Right cardiac atrium (tissue), 5 donors: ENCODE results near the gene TBXAS1. TPM values are rescaled to one million over a fixed set of nuclear protein-coding genes. Genes with fewer than 3 reads are reported as not detected.

Experiments used
- ATAC-seq, 2 donors: fragments of 200-7000 bp; cut with Tn5 transposase; one replicate each; pipeline versions ENCODE4 v1.8.0 to v1.9.1; 2020; ENCODE audit warnings: moderate library complexity in 2 of 2, mild to moderate bottlenecking in 1 of 2
- DNase-seq, 3 donors: peaks; one replicate each; pipeline ENCODE4 v3.0.0-alpha.2; 2020
- H3K27ac ChIP-seq: one replicate; pipeline ENCODE4 v1.5.1; 2013; ENCODE audit warnings: mild to moderate bottlenecking, low read length, control low read depth, moderate library complexity
- H3K27me3 ChIP-seq: one replicate; pipeline ENCODE4 v1.6.1; 2013; ENCODE audit not compliant: control insufficient read depth, insufficient read depth
- H3K4me1 ChIP-seq: one replicate; pipeline ENCODE4 v1.6.1; 2013; ENCODE audit warnings: low read length; ENCODE audit not compliant: control insufficient read depth, insufficient read depth
- H3K4me3 ChIP-seq: one replicate; pipeline ENCODE4 v1.5.1; 2013; ENCODE audit warnings: low read length, control low read depth
- H3K9me3 ChIP-seq: one replicate; pipeline ENCODE4 v1.6.1; 2013; ENCODE audit warnings: low read length; ENCODE audit not compliant: control insufficient read depth
- WGBS: extraction: QIAGEN DNeasy Blood & Tissue Kit; methylation state at CpG from one replicate; pipeline ENCODE4 v1.1.7; 2013; 5-methylcytosine and 5-hydroxymethylcytosine counted together
- intact Hi-C, 4 donors: fragments of 100-400 bp; cut with DNase I; formaldehyde crosslinking; loops; one replicate each; pipeline versions ENCODE4 v1.11.0 to v1.14.0; 2022 to 2023
- polyA plus RNA-seq: library from polyadenylated mRNA; stranded (reverse); fragments of 200-250 nt; gene quantifications from one replicate; pipeline ENCODE4 v1.2.3, GENCODE V29; 2013
- total RNA-seq, 4 donors: library from RNA; stranded (reverse); fragmentation: NEBNext Ultra II Directional; extraction: Animal tissue kit (Norgen Biotek cat#: 25700); gene quantifications; one replicate each; pipeline ENCODE4 v1.2.1, GENCODE V29; 2021
- donor health status: healthy with polysubstance abuse.
- donor health status: DM: no; HTN: yes; CAD: no.
- donor health status: DM: no; HTN: no; CAD: no.
- donor health status: DM: no; HTN: yes; CAD: no; lungs with severe emphysema.
- donor health status: DM: yes; HTN: yes; CAD: no.

Gene TBXAS1
- total and polyA plus RNA-seq, 5 donors = 3.1 to 9.1 (median 6.8) TPM

DNA sequence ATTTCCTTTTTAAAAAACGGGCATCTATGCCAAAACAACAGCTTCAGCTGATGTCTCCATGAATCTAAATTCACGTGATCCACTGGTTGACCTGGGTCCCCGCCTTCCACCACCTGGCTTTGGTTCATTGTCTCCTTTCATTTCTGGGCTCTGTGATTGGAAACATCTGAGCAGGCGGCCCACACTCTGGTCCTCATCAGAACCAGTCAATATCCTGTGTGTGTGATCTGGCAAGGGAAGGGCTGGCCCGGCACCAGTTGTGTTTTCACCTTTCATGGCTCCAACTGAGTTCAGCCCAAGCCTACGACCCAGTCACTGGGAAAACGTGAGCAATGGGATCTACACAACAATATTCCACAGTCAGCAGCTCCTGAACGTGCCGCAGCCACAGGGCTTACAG, 187.5 kb downstream of the TBXAS1 start:
- Histone ChIP-seq H3K4me3 (no peak overlapping the region), H3K9me3 (no peaks in the 10 kb centered on the region), H3K27me3 (no peaks in the 10 kb centered on the region), H3K27ac (no peak overlapping the region), H3K4me1 (no peaks in the 10 kb centered on the region)
- 89% methylated on average over 9 of the region's 9 CpGs for WGBS
- intact Hi-C loops = no loop called here
- DNase-seq (no peak), ATAC-seq (no peak)

DNA sequence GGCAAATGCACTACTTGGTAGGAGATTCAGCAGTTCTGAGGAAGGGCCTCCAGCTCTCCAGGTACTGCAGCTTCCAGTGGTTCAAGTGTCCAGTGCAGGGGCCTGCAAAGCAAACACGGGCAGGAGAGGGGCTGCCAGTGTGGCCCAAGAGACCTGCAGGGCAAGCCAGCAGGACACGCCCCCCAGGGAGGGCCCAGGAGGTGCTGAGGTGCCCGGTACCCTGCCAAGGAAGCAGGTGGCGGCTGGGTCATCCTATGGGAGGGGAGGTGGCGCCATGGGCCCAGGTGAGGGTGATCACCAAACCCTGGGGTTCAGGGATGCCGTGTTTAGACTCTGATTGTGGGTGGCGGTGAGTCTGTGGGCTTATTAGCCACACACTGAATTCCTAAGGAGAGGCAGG, 188.0 kb downstream of the TBXAS1 start:
- DNase-seq (no peak), ATAC-seq (no peak)
- H3K27ac ChIP-seq = no peak overlapping the region
- no peaks in the 10 kb centered on the region for H3K9me3 ChIP-seq
- H3K4me1 ChIP-seq = no peaks in the 10 kb centered on the region
- 85% methylated on average over 7 of the region's 7 CpGs for WGBS
- H3K4me3 ChIP-seq = no peak overlapping the region
- intact Hi-C loops = no loop called here
- no peaks in the 10 kb centered on the region for H3K27me3 ChIP-seq

DNA sequence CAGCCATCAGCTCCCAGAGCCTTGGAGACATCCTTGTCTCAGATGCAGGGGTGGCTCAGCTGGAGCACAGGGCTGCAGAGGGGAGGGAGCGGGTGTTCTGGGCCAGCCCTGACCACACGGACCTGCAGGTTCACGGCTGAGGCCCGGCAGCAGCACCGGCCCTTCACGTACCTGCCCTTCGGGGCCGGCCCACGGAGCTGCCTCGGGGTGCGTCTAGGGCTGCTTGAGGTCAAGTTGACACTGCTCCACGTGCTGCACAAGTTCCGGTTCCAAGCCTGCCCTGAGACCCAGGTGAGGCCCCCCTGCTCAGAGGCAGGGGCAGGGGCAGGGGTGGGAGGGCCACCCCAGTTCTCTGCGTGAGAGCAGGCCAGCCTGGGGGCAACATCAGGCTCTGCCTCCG, 188.5 kb downstream of the TBXAS1 start:
- Histone ChIP-seq H3K4me3 (no peak overlapping the region), H3K27ac (no peak overlapping the region), H3K4me1 (no peaks in the 10 kb centered on the region), H3K27me3 (no peaks in the 10 kb centered on the region), H3K9me3 (no peaks in the 10 kb centered on the region)
- ATAC-seq (no peak), DNase-seq (no peak)
- intact Hi-C loops = no loop called here
- WGBS = 83% methylated on average over 15 of the region's 15 CpGs

DNA sequence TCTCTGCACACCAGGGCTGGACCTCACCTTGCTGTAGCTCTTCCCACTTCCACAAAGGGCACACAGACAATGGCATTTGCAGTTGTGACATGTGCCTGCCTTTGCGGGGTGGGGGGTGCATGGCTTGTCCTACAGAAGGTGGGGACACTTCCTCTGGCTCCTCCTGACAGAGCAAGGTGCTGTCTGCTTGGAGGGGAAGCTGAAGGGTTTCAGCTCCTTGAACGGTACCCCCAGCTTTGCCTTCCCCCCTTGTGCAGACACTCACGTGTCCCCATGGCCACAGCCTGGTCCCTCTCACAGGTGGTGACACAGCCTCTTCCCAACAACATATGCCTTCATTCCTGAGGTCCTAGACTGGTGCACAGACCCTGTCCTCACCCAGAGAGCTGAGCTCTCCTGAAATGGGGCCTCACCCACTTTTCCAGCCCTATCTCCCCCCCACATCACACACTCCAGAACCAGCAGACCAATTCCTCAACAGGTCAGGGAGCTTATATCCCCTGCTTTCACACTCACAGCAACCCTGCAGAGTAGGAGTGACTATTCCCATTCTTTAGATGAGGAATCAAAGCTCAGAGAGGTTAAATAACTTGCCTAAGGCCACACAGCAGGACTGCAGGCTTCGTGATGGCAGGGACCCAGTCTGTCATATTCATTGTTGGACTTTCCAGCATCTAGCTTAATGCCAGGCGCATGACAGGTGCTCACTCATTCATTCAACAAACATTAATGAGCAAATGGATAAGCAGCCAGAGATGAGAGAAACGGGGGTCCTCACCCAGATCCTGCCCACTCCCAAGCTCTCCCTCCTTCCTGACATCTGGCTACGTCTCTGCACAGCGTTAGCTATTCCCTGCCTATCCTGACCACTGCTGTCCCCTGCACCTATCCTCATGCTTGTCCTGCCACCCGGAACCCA, 189.3 kb downstream of the TBXAS1 start:
- Histone ChIP-seq H3K4me3 (no peak overlapping the region), H3K9me3 (no peaks in the 10 kb centered on the region), H3K27ac (no peak overlapping the region), H3K27me3 (no peaks in the 10 kb centered on the region), H3K4me1 (no peaks in the 10 kb centered on the region)
- intact Hi-C loops = no loop called here
- DNase-seq = no peak
- 77% methylated on average over 9 of the region's 9 CpGs for WGBS
- no peak for ATAC-seq

DNA sequence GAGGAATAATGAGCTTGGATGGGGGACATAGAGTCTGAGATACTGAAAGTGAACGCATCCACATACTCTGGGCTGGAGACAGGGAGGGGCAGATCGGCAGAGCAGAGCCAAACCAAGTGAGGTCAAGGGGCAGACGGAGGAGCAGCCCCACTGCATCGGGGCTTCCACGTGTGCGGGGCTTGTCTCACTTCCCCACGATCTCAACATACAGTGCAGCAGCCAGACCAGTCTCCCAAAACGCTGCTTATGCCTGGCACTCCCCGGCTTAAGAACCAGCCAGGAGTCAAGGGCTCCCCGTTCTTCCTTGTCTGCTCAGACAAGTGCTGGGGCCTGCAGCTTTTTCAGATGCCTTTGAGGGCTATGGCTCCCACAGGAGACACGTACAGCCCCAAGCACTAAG, 190.1 kb downstream of the TBXAS1 start:
- WGBS = 50% methylated on average over 11 of the region's 11 CpGs
- no peaks in the 10 kb centered on the region for H3K4me1 ChIP-seq
- H3K9me3 ChIP-seq = no peaks in the 10 kb centered on the region
- intact Hi-C loops = no loop called here
- no peak overlapping the region for H3K4me3 ChIP-seq
- no peak for DNase-seq
- H3K27me3 ChIP-seq = no peaks in the 10 kb centered on the region
- H3K27ac ChIP-seq = no peak overlapping the region
- no peak for ATAC-seq

DNA sequence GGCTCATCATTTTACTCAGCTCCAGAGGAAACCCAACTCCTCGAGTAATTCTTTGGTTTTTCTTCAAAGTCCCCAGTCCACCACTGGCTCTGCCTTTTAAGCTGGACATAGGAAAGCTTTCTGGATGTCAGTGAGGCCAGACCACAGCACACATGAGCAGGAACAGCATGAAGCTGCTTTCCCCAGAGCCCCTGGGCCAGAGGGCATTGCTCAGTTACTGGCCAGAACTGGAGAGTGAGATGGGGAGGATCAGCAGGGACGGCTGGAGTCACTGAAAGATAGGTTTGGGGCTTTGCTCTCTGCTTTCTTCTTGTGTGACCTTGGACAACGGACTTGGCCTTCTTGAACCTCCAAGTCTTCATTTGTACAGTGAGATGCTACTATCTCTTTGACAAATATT, 190.5 kb downstream of the TBXAS1 start:
- H3K4me3 ChIP-seq = no peak overlapping the region
- no peaks in the 10 kb centered on the region for H3K27me3 ChIP-seq
- WGBS = 79% methylated on average over 3 of the region's 3 CpGs
- no peaks in the 10 kb centered on the region for H3K4me1 ChIP-seq
- no peak for ATAC-seq
- intact Hi-C loops = no loop called here
- no peak for DNase-seq
- no peak overlapping the region for H3K27ac ChIP-seq
- no peaks in the 10 kb centered on the region for H3K9me3 ChIP-seq

DNA sequence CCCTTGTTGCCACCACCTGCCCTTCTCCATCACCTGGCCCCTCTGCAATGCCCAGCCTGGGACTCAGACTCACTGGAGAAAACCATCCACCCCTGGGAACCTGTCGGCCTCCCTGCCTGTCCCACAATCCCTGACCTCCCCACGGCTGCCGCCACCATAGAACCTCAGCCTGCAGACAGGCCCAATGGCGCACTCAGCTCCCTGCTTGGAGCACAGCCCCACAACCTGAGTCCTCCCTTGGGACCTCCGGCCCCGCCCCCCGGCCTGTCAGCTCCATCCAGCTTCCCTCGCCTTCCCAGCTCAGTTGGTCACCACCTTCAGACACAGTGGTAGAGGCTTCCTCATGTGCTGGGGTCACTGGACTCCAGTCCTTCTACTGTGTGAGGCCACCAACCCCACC, 192.5 kb downstream of the TBXAS1 start:
- 97% methylated on average over 8 of the region's 8 CpGs for WGBS
- Histone ChIP-seq H3K27me3 (no peaks in the 10 kb centered on the region), H3K27ac (no peak overlapping the region), H3K4me3 (no peak overlapping the region), H3K4me1 (no peaks in the 10 kb centered on the region), H3K9me3 (no peaks in the 10 kb centered on the region)
- intact Hi-C loops = no loop called here
- ATAC-seq = peak in 1 of 2 donors; percentile 23
- DNase-seq = no peak

DNA sequence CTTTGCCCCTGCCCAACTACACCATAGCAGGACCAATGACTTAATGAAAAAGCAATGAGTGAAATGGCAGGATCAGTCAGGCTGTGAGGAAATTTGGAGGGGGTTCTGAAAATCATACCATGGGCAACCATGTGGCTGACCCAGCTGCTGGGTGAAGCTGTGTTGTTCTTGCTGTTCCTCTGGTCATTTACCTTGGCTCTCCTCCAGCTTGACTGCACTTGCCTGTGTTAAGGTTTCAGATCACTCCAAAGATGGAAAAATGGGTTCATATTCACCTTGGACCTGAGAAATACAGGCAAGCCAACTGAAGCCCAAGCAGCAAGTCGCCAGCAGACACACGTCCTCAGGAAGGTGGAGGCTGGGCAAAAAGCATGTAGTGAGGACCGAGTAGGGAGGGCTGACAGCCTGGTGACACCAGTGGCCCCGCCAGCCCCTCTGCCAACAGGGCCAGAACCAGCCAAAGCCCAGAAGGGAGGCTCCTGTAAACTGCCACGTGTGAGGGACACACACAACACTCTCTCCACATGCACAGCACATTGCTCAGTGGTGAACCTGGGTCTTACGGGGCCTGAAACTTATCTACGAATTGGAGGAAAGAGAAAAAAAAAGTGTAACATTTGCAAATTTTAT, 193.6 kb downstream of the TBXAS1 start:
- intact Hi-C loops = no loop called here
- DNase-seq = no peak
- ATAC-seq = peak in 1 of 2 donors; percentile 27
- H3K4me3 ChIP-seq = no peak overlapping the region
- no peaks in the 10 kb centered on the region for H3K4me1 ChIP-seq
- no peaks in the 10 kb centered on the region for H3K9me3 ChIP-seq
- H3K27ac ChIP-seq = no peak overlapping the region
- WGBS = 77% methylated on average over 7 of the region's 7 CpGs
- no peaks in the 10 kb centered on the region for H3K27me3 ChIP-seq

DNA sequence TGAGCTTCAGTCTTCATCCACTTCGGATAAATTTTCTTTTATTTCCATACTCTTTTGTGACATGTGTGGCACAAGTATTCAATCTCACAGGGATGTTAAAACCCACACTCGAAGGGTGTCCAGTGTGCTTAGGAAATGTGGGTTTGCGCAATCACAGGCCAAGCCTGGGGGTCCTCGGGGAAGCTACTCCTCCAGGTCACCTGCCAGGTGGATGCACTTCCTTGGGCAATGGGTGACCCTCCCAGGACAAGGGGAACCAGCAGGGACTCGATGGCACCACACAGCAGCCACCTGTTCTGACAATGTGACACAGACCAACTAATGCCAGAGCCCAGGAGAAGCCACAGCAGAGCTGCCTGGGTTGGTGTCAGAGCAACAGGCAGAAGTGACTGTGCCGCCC, 194.7 kb downstream of the TBXAS1 start:
- H3K4me3 ChIP-seq = no peak overlapping the region
- DNase-seq (no peak), ATAC-seq (no peak)
- intact Hi-C loops = no loop called here
- WGBS = 92% methylated on average over 6 of the region's 6 CpGs
- H3K27ac ChIP-seq = no peak overlapping the region
- no peaks in the 10 kb centered on the region for H3K27me3 ChIP-seq
- no peaks in the 10 kb centered on the region for H3K4me1 ChIP-seq
- H3K9me3 ChIP-seq = no peaks in the 10 kb centered on the region

DNA sequence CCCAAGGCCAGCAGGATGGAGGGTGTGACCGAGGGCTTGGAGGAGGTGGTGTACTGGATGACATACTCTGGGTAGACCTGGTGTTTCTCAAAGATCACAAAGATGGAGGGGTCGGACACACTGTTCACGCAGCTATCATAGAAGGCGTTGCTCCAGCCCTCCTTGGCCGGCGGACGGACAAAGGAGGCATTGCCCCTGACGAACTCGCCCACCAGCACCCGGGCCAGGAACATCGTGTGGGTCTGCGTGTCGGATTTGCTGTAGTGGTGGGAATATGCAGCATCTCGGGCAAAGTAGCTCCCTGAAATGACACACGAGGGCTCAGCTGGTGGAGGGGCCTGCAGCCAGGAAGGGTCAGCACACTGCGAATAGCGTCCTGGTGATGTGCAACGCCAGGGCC, 195.5 kb downstream of the TBXAS1 start:
- no peak overlapping the region for H3K27ac ChIP-seq
- 95% methylated on average over 18 of the region's 18 CpGs for WGBS
- no peaks in the 10 kb centered on the region for H3K4me1 ChIP-seq
- H3K4me3 ChIP-seq = no peak overlapping the region
- no peaks in the 10 kb centered on the region for H3K27me3 ChIP-seq
- no peaks in the 10 kb centered on the region for H3K9me3 ChIP-seq
- DNase-seq (no peak), ATAC-seq (no peak)
- intact Hi-C loops = no loop called here

DNA sequence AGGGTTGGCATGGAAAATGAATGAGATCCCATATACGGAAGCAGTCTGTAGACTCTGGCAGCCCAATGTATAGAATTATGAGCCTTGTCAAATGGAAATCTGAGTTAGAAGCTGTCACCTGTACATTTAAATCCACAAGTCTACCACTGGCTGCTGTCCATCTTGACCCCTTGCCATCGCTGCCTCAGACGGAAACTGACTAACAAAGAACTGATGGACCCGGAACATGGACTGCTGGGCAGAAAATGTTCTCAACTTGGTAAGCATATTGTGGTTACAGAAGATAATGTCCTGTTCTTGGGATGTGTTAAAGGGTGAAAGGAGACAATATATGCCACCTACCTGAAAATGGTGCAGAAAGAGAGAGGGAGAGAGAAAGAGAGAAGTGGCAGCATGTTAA, 196.2 kb downstream of the TBXAS1 start:
- Histone ChIP-seq H3K4me3 (no peak overlapping the region), H3K27ac (no peak overlapping the region), H3K4me1 (no peaks in the 10 kb centered on the region), H3K27me3 (no peaks in the 10 kb centered on the region), H3K9me3 (no peaks in the 10 kb centered on the region)
- no peak for ATAC-seq
- intact Hi-C loops = no loop called here
- no peak for DNase-seq
- 92% methylated on average over 4 of the region's 4 CpGs for WGBS
